ENCODE results near the gene HOXA3.

GRCh38 chr7:27161214-27161720 is 8.9 kb upstream of the HOXA3 start:
- TF ChIP-seq BACH2 (CRISPR knock-in tag; IDR thresholded peaks at IDR 0.05; ENCODE audit: borderline replicate concordance) (no peak), GLIS3 (CRISPR knock-in tag; IDR thresholded peaks at IDR 0.05) (no peak), ZFP30 (CRISPR knock-in tag; IDR thresholded peaks at IDR 0.05) (no peak), RARB (CRISPR knock-in tag; IDR thresholded peaks at IDR 0.05) (no peak), CSRNP3 (CRISPR knock-in tag; IDR thresholded peaks at IDR 0.05) (no peak), PATZ1 (CRISPR knock-in tag; IDR thresholded peaks at IDR 0.05; ENCODE audit: borderline replicate concordance) (no peak), ZFP3 (CRISPR knock-in tag; IDR thresholded peaks at IDR 0.05) (no peak)
